Stomach (tissue), 4 donors: ENCODE results near the gene HMG20A.

Source experiments
- POLR2AphosphoS5 ChIP-seq, 3 donors: sonication (generic); formaldehyde crosslinking; IDR thresholded peaks; one replicate each; pipeline ENCODE4 v1.6.1; 2016; ENCODE audit warnings: antibody characterized with exemption in 3 of 3
- TF ChIP-seq, protein P1 (sequence below), 7 experiments: fragments of 450-650 bp in 4 of 7; fragments of 200-600 bp in 3 of 7; sonication (generic) in 3 of 7; IDR thresholded peaks; one replicate each; pipeline ENCODE4 v1.5.1; 2016 to 2019; ENCODE audit warnings: antibody characterized with exemption in 7 of 7, control low read depth in 2 of 7, mild to moderate bottlenecking in 1 of 7

DNA sequence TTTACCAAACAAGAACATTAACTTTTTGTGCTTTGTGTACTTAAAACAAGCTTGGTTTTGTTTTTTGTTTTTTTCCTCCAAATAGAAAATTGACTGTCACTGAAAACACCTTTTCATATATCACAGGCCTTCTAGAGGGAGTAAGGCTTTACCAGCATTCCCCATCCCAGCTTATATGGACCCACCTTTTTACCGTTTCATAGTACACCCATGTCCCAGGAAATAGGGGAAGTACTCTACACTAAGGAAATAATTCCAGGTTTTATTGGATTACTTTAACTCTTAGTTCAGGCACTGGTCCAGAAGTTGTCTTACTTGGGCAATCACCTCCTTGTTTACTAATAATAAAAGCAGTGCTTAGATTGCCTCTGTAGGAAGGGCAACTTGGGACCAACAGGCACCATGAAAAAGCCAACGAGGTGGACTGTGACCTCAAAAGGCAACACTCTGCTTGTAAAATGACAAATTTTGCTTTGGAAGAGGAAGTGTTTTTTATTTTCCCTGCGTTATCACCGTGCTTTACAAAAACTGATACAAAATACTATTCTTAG lies 26.2 kb downstream of the HMG20A start:
- TF ChIP-seq, protein P1, sequence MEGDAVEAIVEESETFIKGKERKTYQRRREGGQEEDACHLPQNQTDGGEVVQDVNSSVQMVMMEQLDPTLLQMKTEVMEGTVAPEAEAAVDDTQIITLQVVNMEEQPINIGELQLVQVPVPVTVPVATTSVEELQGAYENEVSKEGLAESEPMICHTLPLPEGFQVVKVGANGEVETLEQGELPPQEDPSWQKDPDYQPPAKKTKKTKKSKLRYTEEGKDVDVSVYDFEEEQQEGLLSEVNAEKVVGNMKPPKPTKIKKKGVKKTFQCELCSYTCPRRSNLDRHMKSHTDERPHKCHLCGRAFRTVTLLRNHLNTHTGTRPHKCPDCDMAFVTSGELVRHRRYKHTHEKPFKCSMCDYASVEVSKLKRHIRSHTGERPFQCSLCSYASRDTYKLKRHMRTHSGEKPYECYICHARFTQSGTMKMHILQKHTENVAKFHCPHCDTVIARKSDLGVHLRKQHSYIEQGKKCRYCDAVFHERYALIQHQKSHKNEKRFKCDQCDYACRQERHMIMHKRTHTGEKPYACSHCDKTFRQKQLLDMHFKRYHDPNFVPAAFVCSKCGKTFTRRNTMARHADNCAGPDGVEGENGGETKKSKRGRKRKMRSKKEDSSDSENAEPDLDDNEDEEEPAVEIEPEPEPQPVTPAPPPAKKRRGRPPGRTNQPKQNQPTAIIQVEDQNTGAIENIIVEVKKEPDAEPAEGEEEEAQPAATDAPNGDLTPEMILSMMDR (IDR thresholded peaks at IDR 0.05): no peak
- no peak for TF ChIP-seq POLR2AphosphoS5 (IDR thresholded peaks at IDR 0.05)
